ENCODE measurements around the gene LYSMD1.
"Not testable (repeated sequence)": the region's sequence is repeated elsewhere in the genome, so short reads cannot be mapped to it uniquely, and the experiment has no call there.

LYSMD1 gene

GRCh38 chr1:151165738-151166504, at the start of gene LYSMD1, which contains the start of gene SCNM1:
LYSMD1 (minus strand) TSS chr1:151165902; CDS start chr1:151165258, 644 bp downstream.
SCNM1 (plus strand) TSS chr1:151166144; CDS start chr1:151166153, 9 bp downstream.
- peak; percentile 97 for DNase-seq (ENCODE audit: low spot score)

- no peak for DNase-seq (ENCODE audit: low spot score)
Observed at GRCh38 chr1:151213560-151213959, 47.9 kb upstream of the LYSMD1 start.

DNA sequence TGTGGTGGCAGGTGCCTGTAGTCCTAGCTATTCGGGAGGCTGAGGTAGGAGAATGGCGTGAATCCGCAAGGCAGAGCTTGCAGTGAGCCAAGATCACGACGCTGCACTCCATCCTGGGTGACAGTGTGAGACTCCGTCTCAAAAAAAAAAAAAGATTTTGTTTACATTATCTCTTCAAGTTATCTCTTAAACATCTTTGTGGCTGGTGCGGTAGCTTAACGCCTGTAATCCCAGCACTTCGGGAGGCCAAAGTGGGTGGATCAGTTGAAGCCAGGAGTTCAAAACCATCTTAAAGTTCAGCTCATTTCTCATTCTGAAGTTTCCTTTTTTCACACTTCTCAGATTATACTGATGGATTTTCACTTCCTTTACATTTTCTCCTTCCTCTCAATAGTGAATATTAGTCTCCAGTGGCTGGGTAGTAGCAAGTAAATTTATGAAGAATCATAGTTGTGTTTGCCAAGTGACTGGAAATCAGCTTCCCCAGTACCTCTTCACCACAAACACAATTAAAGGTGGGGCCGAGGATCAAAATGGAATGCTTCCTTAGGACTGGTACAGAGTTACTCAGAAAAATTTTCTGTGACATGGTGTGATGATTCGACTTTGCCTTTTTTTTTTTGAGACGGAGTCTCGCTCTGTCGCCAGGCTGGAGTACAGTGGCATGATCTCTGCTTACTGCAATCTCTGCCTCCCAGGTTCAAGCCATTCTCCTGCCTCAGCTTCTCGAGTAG, 46.4 kb upstream of the LYSMD1 start:
- DNase-seq (ENCODE audit: low spot score) = no peak

DNA sequence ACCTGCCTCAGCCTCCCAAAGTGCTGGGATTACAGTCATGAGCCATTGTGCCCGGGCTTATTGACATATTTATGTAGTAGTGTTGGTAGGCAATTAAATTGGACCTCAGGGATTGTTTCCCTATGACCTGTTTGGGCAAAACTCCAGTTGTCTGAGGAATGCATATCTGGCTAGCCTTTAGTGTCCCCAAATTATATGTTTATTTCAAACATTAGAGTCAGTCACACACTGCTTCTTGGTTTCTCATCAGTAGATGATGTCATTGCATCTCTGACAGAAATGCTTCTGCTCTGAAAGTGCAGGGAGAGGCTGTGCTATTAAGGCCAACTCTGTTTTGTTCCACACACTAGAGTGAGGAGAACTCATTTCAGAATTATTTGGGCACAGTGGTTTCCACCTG, 45.1 kb upstream of the LYSMD1 start:
- DNase-seq (ENCODE audit: low spot score) = no peak

DNA sequence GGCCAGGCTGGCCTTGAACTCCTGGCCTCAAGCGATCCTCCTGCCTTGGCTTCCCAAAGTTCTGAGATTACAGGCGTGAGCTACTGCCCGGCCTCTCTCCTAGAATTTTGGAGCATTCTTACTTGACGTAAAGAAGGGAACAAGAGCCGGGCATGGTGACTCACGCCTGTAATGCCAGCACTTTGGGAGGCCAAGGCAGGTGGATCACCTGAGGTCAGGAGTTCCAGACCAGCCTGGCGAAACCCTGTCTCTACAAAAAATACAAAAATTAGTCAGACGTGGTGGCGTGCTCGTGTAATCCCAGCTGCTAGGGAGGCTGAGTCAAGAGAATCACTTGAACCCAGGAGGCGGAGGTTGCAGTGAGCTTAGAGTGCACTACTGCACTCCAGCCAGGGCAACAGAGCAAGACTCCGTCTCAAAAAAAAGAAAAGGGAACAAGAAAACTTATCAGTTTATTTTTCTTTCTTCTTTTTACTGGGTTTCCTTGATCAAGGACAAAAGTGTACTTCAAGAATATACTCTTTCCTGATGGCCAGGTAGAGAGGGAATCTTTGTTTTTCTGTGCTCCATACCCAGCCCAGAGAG, 39.8 kb upstream of the LYSMD1 start:
- not testable (repeated sequence) for DNase-seq (ENCODE audit: low spot score)

- no peak for DNase-seq (ENCODE audit: low spot score)
Observed at GRCh38 chr1:151199873-151200581, 34.3 kb upstream of the LYSMD1 start.

- peak; percentile 98 for DNase-seq (ENCODE audit: low spot score)
Observed at GRCh38 chr1:151198254-151199127, 32.8 kb upstream of the LYSMD1 start, which contains the start of gene PIP5K1A. PIP5K1A (plus strand) TSS chr1:151198552; CDS start chr1:151198997, 445 bp downstream.

DNA sequence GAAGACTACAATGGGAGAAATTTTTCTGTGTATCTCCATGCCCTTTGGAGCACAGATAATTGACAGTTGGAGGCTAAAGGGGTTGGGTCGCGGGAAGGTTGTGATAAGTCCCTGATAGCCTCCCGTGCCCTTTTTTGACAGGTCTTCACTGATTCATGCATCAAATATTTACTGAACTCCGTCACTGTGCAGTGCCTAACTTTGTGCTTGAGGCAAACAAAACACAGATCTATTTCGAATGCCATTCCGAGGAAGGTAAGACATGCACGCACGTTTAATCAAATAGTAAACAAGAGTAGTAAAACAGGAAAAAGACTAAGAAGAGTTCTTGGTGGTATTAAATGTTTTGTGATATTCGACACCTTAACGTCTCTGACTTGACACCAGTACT, 32.2 kb upstream of the LYSMD1 start:
- no peak for DNase-seq (ENCODE audit: low spot score)

GRCh38 chr1:151196292-151196800, 30.6 kb upstream of the LYSMD1 start:
- peak; percentile 52 for DNase-seq (ENCODE audit: low spot score)

GRCh38 chr1:151194894-151195594, 29.3 kb upstream of the LYSMD1 start:
- not testable (repeated sequence) for DNase-seq (ENCODE audit: low spot score)

DNA sequence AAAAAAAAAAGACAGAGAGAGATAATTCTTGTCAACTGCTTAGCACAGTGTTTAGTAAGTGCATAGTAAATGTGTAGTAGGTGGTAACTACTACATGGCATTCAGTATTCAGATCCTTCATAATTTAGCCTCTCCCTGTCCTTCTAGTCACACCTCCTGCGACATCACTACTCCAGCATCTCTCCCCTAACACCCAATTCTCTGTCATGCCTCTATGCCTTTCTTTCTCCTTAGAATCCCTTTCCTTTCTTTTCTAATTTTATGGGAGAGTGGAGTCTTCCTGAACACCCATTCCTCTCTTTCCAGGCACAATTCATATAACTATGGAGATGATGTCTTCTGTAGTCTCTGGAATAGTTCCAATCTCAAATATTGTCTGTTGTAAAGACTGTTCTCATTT, 28.2 kb upstream of the LYSMD1 start:
- no peak for DNase-seq (ENCODE audit: low spot score)

DNA sequence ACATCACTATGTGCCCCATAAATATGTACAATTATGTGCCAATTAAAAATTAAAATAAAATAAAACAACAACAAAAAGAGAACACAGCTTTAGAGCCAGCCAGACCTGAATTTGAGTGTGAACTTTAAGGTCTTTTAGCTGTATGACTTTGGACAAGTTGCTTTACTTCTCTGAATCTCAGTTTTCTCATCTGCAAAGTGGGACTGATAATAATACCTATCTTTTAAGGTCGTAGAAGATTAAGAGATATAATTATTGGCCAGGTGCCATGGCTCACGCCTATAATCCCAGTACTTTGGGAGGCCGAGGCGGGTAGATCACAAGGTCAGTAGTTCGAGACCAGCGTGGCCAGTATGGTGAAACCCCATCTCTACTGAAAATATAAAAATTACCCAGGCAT, 27.6 kb upstream of the LYSMD1 start:
- DNase-seq (ENCODE audit: low spot score) = no peak

DNA sequence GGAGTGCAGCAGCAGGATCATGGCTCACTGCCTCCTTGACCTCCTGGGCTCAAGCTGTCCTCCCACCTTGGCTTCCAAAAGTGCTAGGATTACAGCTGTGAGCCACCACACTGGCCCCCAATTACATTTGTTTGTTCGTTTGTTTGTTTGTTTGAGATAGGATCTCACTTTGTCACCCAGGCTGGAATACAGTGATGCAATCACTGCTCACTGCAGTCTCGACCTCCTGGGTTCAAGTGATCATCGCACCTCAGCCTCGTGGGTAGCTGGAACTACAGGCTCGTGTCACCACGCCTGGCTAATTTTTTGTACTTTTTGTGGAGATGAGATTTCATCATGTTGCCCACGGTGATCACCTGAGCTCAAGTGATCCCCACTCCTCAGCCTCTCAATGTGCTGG, 26.3 kb upstream of the LYSMD1 start:
- no peak for DNase-seq (ENCODE audit: low spot score)

- peak; percentile 89 for DNase-seq (ENCODE audit: low spot score)
Observed at GRCh38 chr1:151189637-151190445, 24.1 kb upstream of the LYSMD1 start, which contains the start of gene VPS72. VPS72 (minus strand) TSS chr1:151190197; CDS start chr1:151190121, 76 bp downstream.

DNA sequence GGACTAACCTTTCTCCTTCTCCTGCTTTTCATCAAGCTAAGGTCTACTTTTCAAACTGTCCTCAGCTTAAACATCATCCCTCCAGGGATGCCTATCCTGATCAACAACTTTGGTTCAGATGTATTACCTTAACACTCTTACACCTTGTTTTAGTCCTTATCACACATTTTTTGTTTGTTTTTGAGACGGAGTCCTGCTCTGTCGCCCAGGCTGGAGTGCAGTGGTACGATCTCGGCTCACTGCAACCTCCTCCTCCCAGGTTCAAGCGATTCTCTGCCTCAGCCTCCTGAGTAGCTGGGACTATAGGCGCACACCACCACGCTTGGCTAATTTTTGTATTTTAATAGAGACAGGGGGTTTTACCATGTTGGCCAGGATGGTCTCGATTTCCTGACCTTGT, 23.0 kb upstream of the LYSMD1 start:
- DNase-seq (ENCODE audit: low spot score) = not testable (repeated sequence)

GRCh38 chr1:151187205-151187604, 21.5 kb upstream of the LYSMD1 start:
- DNase-seq (ENCODE audit: low spot score) = no peak

- DNase-seq (ENCODE audit: low spot score) = no peak
Observed at GRCh38 chr1:151184211-151184610, 18.5 kb upstream of the LYSMD1 start.

DNA sequence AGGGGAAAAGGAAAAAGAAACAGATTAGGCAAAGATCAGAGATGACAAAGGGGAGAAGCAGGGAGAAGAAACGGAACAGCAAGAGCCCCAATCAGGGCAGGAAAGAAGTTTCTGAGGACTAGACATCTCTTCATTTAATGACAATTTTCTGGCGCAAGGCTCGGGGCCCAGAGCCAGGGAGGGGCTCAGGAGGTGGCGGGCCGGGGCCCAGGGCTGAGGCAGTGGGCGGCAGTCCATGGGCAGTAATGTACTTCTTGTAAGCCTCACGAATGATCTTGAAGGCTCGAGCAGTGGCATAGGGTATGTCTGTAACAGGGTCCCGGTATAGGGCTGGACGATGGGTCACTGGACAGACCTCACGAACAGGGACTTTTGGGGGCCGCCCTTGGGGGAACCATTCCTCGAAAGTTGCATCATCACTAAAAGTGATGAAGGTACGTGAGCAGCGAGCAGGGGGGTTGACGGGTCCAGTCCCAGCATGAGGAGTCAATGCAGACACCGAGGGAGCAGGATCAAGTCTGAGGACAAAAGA, 10.9 kb upstream of the LYSMD1 start:
- DNase-seq (ENCODE audit: low spot score) = no peak

DNA sequence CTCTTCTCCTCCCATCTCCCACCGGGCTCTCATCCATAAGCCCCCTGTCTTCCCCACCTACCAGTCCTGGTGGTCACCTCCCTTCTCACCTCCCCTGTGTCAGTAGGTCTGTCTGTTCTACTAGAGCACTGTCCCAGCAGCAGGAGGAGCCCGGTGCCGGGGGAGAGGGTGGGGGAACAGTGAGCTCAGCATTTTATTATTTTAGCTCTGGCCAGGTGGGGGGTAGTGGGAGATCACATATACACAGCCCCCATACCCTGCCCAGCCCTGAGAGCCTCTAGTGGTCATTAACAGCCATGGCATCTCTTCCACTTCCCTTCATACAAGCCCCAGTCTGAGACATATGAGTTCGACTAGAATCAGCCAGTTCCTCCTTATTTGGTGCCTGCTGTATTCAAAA, 10.2 kb upstream of the LYSMD1 start, which contains the start of gene TMOD4:
Gene TMOD4 (minus strand): TSS at position 119 of the 400 bp plus-strand sequence. CDS start 1,106 bp downstream, outside the sequence.
- no peak for DNase-seq (ENCODE audit: low spot score)
